GM21737 (cell line): ENCODE measurements around the gene C1orf210.

Source experiments
- ATAC-seq: cut with Tn5 transposase; IDR thresholded peaks from one replicate; pipeline ENCODE4 v1.9.1; 2021; ENCODE audit warnings: mild to moderate bottlenecking, moderate library complexity; ENCODE audit not compliant: unreplicated experiment

The C1orf210 gene

GRCh38 chr1:43285269-43285990 is at the start of gene C1orf210:
Gene C1orf210, minus strand, starts transcription at chr1:43285581. Its CDS starts 2,311 bp downstream, at chr1:43283270.
- ATAC-seq = no peak

GRCh38 chr1:43334453-43335205 is 49.2 kb upstream of the C1orf210 start:
- ATAC-seq = no peak

GRCh38 chr1:43331688-43332087 is 46.3 kb upstream of the C1orf210 start:
- no peak for ATAC-seq

- ATAC-seq = no peak
Observed at GRCh38 chr1:43329995-43330751, 44.8 kb upstream of the C1orf210 start.

- ATAC-seq = no peak
Observed at GRCh38 chr1:43327549-43328292, 42.3 kb upstream of the C1orf210 start.

GRCh38 chr1:43325381-43325780 is 40.0 kb upstream of the C1orf210 start:
- ATAC-seq = no peak

- no peak for ATAC-seq
Observed at GRCh38 chr1:43324810-43325209, 39.4 kb upstream of the C1orf210 start.

GRCh38 chr1:43322506-43322905 is 37.1 kb upstream of the C1orf210 start:
- ATAC-seq = no peak

GRCh38 chr1:43321331-43321891 is 36.0 kb upstream of the C1orf210 start:
- no peak for ATAC-seq

GRCh38 chr1:43319766-43320165 is 34.4 kb upstream of the C1orf210 start:
- no peak for ATAC-seq

- no peak for ATAC-seq
Observed at GRCh38 chr1:43319288-43319687, 33.9 kb upstream of the C1orf210 start.

- ATAC-seq = no peak
Observed at GRCh38 chr1:43318831-43319230, 33.5 kb upstream of the C1orf210 start.

GRCh38 chr1:43317817-43318471 is 32.6 kb upstream of the C1orf210 start:
- no peak for ATAC-seq

- no peak for ATAC-seq
Observed at GRCh38 chr1:43316738-43317520, 31.5 kb upstream of the C1orf210 start.

GRCh38 chr1:43315963-43316737 is 30.8 kb upstream of the C1orf210 start:
- no peak for ATAC-seq

- ATAC-seq = no peak
Observed at GRCh38 chr1:43315481-43315880, 30.1 kb upstream of the C1orf210 start.

GRCh38 chr1:43314233-43314632 is 28.9 kb upstream of the C1orf210 start:
- ATAC-seq = no peak

- no peak for ATAC-seq
Observed at GRCh38 chr1:43313771-43314170, 28.4 kb upstream of the C1orf210 start.
